GM12874 (cell line): ENCODE data around the gene NAAA.

Source experiments
- CTCF ChIP-seq: IDR thresholded peaks from 2 replicates; pipeline ENCODE4 v1.5.1; 2011; ENCODE audit warnings: low read depth, mild to moderate bottlenecking, control low read depth, low read length, moderate library complexity; ENCODE audit not compliant: insufficient read depth

Gene NAAA

DNA sequence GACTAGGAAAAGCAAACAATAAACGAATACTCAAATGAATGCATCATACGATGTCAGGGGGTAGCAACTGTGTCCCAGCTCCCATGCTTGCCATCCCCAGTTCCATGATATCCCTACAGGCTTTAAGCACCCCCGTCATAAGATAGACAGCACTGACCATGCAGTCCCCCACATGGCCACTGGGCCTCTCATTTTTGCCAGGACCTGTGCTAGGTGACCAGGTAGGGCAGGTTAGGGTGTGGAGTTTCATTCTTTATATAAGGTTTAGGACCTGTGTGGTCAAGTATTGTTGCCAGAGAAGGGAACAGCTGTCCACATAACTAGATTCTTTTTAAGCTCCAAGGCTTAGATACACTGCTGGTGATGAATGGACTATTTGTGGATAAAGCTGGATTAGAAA lies 48.3 kb downstream of the NAAA start:
- TF ChIP-seq CTCF, result peak; percentile 36; the same call in 1 of the 2 replicates

- TF ChIP-seq CTCF, result no peak
Measured at GRCh38 chr4:75891611-75892010, 49.2 kb downstream of the NAAA start.

GRCh38 chr4:75889537-75890199 lies 51.1 kb downstream of the NAAA start:
- TF ChIP-seq CTCF, result no peak

GRCh38 chr4:75886104-75886503 lies 54.7 kb downstream of the NAAA start:
- TF ChIP-seq CTCF, result no peak

DNA sequence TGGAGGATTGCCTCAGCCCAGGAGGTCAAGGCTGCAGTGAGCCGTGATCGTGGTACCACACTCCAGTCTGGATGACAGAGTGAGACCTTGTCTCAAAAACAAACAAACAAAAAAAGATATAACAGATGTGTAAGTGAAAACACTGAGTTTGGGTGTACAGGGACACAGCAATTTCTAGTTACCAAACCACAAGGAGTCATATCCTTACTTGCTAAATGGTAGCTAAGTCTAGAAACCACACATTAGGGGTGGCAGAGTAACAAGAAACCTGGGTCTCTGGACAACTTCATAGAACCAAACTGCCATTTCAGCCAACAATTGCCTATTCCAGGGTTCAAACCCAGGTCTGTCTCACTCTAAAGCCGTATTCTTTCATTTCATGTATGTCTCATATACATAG lies 59.3 kb downstream of the NAAA start:
- TF ChIP-seq CTCF, result no peak

GRCh38 chr4:75880278-75880677 lies 60.5 kb downstream of the NAAA start:
- no peak for TF ChIP-seq CTCF

- TF ChIP-seq CTCF, result no peak
Measured at GRCh38 chr4:75878246-75878756, 62.5 kb downstream of the NAAA start.

GRCh38 chr4:75876218-75876617 lies 64.6 kb downstream of the NAAA start:
- TF ChIP-seq CTCF, result no peak
